GM18907 (cell line): ENCODE measurements around the gene DDX6.
"Not testable (repeated sequence)": the region's sequence is repeated elsewhere in the genome, so short reads cannot be mapped to it uniquely, and the experiment has no call there.

Experiments used
- ATAC-seq: cut with Tn5 transposase; IDR thresholded peaks from one replicate; pipeline ENCODE4 v1.9.1; 2021; ENCODE audit warnings: mild to moderate bottlenecking, moderate library complexity; ENCODE audit not compliant: unreplicated experiment

DDX6 gene

DNA sequence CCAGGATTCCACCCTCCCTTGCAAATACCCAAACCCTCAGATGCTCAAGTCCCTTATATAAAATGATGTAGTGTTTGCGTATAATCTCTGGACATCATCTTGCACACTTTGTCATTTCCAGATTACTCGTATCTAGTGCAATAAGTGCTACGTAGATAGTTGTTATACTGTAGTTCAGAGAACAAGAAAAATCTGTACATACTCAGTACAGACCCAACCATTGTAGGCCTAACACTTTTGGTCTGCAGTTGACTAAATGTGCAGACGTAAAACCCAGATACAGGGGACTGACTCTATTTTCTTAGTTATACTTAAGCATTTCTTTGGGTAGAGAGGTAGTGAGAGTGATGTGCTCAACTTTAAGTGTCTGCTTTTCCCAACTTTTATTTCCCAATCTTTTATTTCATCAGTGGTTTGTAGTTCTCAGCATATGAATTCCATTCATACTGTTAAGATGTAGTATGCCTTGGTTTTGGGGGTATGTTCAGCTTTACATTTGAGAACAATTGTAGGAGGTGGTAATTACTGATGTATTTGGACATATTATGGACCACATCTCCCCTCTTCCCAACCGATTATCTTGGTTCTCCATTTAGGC lies 43.9 kb downstream of the DDX6 start:
- ATAC-seq: no peak

DNA sequence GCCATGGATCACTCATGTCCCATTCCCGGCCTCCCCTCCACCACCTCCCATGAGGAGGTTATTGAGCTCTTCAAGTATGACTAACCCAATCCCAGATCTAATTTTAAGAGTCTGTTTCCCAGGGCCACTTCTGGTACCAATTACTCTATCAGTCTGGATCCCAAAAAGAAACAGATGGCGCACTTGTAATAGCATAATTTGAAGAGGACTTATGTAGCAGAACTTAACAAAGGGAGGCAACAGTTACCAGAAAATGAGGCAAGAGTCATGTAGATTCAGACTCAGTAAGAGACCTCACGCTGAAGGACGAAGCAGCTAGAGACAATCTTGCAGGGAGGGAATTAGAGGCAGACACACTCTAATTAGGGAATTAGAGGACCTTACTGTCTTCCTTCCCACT lies 46.9 kb downstream of the DDX6 start:
- ATAC-seq: no peak

- no peak for ATAC-seq
Observed at GRCh38 chr11:118742304-118742703, 48.7 kb downstream of the DDX6 start.

- ATAC-seq: no peak
Observed at GRCh38 chr11:118740892-118741291, 50.1 kb downstream of the DDX6 start.

DNA sequence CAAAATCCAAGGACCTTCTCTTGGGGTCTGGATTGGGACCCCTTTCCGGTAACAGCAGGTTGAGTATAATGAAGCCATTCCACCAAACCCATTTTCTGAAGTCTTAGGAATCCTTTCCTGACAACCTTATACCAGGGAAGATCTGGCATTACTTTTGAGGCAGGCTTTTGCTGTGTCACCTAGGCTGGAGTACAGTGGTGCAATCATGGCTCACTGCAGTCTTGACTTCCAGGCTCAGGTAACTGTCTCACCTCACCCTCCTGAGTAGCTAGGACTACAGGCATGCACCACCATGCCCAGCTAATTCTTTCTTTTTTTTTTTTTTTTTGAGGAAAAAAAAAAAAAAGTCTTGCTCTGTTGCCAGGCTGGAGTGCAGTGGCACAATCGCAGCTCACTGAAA lies 55.8 kb downstream of the DDX6 start:
- no peak for ATAC-seq

DNA sequence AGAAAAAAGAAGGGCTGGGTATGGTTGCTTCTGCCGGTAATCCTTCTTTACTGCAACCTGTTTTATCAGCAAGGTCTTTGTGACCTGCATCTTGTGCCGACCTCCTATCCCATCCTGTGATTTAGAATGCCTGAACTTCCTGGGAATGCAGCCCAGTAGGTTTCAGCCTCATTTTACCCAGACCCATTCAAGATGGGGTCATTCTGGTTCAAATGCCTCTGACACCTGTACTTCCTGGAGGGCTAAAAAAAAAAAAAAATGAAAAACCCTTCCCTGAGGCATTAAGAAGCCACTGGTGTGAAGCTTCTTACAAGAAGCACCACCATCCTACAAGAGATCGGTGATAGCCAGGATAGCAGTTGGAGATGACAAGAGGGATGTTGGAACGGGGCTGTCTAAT lies 56.9 kb downstream of the DDX6 start:
- no peak for ATAC-seq

GRCh38 chr11:118729753-118730152 lies 61.2 kb downstream of the DDX6 start:
- not testable (repeated sequence) for ATAC-seq

DNA sequence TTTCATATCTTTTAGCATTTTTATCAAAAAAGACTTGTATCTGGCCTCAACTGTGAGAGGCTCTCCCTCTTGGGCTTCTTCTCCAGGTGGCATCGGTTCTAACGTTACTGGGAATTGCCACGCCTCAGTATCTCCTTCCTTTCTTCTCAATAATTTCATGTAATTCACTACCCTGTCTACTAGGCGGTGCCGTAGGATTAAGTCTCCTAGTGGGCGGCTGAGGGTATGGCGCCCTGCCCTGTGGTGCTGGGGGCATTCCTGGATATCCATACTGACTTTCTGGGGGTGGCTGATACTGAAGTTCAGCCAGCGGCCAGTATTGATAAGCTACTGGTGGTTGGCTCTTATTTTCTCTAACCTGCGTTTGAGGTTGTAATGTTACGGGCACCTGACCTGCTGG lies 62.9 kb downstream of the DDX6 start:
- not testable (repeated sequence) for ATAC-seq

DNA sequence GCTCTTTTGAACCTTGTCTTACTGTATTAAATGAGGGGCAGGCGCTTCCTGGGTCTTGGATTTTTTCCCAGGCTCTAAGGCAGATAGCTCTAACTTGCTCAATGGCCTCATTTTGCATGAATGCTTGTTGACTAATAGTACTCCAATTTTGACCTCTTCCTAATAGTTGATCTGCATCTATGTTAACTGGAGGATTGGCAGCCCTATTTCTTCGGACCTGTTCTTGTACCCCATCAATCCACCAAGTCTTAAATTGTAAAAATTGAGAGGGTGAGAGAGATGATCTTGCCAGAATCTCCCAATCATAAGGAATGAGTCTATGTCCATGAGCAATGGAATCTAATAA lies 63.3 kb downstream of the DDX6 start:
- ATAC-seq: not testable (repeated sequence)

DNA sequence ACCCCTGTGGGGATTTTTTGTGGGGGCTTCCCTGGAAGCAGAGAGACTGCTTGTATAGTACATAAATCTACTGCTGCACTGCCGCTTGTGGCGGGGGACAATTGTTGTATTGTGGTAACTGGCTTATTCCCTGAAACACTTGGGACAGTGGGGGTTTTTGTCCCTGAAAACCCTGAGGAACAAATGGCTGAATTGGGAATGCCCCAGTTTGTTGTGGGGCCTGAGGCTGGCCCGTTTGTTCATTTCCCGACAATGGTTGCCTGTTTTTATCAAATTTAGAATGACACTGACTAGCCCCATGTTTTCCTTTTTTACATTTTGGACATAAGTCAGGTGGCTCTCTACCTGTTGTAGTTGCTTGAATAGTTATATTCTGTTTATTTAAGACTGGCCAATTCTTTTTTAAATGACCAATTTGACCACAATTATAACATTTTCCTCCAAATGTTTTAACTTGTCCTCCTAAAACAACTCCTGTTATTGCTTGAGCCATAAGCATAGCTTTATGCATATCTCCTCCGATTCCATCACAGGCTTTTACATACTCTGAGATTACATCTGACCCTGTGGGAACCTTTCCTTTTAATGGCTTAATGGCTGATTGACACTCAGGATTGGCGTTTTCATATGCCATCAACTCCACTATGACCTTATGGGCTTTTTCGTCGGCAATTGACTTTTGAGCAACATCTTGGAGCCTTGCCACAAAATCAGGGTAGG lies 63.8 kb downstream of the DDX6 start:
- not testable (repeated sequence) for ATAC-seq

DNA sequence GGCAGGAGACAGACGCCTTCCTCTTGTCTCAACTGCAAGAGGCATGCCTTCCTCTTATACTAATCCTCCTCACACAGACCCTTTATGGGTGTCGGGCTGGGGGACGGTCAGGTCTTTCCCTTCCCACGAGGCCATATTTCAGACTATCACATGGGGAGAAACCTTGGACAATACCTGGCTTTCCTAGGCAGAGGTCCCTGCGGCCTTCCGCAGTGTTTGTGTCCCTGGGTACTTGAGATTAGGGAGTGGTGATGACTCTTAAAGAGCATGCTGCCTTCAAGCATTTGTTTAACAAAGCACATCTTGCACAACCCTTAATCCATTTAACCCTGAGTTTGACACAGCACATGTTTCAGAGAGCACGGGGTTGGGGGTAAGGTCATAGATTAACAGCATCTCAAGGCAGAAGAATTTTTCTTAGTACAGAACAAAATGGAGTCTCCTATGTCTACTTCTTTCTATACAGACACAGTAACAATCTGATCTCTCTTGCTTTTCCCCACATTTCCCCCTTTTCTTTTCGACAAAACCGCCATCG lies 69.4 kb downstream of the DDX6 start:
- not testable (repeated sequence) for ATAC-seq

DNA sequence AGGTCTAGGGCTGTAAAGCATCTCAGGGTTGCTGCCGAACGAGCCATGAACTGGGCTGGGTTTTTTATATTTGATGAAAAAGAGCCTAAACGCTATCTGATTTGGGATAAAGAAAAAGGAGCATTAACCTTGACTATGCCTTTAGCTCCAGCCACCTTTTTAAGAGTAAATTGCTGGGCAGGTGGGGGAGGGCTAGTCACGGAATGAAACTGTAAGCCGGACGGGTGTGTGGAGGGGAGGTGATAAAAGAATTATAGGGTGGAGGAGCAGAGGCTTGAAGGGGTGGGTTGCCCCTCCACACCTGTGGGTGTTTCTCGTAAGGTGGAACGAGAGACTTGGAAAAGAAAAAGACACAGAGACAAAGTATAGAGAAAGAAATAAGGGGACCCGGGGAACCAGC lies 70.2 kb downstream of the DDX6 start:
- ATAC-seq: not testable (repeated sequence)

DNA sequence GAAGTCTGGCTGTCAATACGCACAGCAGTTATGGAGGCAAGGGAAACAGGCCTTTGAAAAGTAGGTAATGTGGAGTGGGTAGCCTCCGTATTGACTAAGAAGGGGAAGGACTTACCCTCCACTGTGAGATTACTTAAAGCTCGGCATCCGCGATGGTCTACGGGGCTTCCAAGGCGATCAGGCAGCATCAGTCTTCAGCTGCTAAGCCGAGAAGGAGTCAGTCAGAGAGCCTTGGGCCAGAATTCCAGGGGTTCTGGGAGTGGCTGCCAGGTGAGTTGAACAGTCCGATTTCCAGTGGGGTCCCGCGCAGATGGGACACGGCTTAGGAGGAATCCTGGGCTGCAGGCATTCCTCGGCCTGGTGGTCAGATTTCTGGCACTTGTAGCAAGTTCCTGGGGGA lies 70.9 kb downstream of the DDX6 start:
- not testable (repeated sequence) for ATAC-seq

- not testable (repeated sequence) for ATAC-seq
Observed at GRCh38 chr11:118718562-118718961, 72.4 kb downstream of the DDX6 start.

DNA sequence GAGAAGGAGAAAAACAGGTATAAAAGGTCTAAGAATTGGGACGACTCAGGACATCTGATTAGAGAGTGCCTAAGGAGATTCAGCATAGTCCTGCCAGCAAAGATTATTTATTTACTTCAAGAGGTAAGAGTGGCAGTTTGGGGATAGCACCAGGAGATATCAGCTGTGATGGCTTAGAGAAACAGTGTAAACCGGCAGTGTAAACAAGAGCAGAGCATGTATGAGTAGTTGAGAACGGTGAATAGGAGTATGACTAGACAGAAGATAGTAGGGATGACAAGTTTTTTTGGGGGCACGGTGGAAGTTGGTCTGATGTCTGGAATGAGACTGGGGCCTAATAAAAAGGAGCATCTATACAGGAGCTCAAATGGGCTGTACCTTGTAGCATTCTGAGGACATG lies 73.2 kb downstream of the DDX6 start:
- not testable (repeated sequence) for ATAC-seq

DNA sequence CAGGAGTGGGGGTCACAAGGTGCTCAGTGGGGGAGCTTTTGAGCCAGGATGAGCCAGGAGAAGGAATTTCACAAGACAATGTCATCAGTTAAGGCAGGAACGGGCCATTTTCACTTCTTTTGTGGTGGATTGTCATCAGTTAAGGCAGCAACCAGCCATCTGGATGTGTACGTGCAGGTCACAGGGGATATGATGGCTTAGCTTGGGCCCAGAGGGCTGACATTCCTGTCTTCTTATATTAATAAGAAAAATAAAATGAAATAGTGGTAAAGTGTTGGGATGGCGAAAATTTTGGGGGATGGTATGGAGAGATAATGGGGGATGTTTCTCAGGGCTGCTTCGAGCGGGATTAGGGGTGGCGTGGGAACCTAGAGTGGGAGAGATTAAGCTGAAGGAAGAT lies 73.7 kb downstream of the DDX6 start:
- not testable (repeated sequence) for ATAC-seq

- no peak for ATAC-seq
Observed at GRCh38 chr11:118715837-118716260, 75.1 kb downstream of the DDX6 start.

GRCh38 chr11:118715245-118715831 lies 75.6 kb downstream of the DDX6 start:
- no peak for ATAC-seq

GRCh38 chr11:118714816-118715215 lies 76.1 kb downstream of the DDX6 start:
- ATAC-seq: no peak

DNA sequence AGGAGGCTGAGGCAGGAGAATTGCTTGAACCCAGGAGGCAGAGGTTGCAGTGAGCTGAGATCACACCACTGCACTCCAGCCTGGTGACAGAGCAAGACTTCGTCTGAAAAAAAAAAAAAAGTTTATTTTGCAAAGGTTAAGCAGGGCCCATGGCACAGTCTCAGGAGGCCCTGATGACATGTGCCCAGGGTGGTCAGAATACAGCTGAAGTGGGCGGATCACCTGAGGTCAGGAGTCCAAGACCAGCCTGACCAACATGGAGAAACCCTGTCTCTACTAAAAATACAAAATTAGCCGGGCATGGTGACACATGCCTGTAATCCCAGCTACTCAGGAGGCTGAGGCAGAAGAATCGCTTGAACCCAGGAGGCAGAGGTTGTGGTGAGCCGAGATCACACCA lies 76.5 kb downstream of the DDX6 start:
- not testable (repeated sequence) for ATAC-seq

- no peak for ATAC-seq
Observed at GRCh38 chr11:118708296-118708695, 82.7 kb downstream of the DDX6 start.

- no peak for ATAC-seq
Observed at GRCh38 chr11:118706546-118706825, 84.5 kb downstream of the DDX6 start.
